Parathyroid adenoma (tissue), 2 donors: ENCODE results near the gene TIFAB.

ENCODE experiments used
- H2AFZ ChIP-seq: fragments of 300-600 bp; sonication (generic); one replicate; pipeline ENCODE4 v1.7.0; 2017; ENCODE audit warnings: antibody characterized with exemption, mild to moderate bottlenecking
- H3K27ac ChIP-seq: fragments of 300-600 bp; sonication (generic); one replicate; pipeline ENCODE4 v1.7.0; 2017
- H3K27me3 ChIP-seq: fragments of 300-600 bp; sonication (generic); one replicate; pipeline ENCODE4 v1.7.0; 2017; ENCODE audit warnings: low read length; ENCODE audit not compliant: control insufficient read depth, insufficient read depth
- H3K36me3 ChIP-seq: fragments of 300-600 bp; sonication (generic); one replicate; pipeline ENCODE4 v1.7.0; 2017; ENCODE audit warnings: low read length; ENCODE audit not compliant: control insufficient read depth, insufficient read depth
- H3K4me1 ChIP-seq: fragments of 300-600 bp; sonication (generic); one replicate; pipeline ENCODE4 v1.7.0; 2017; ENCODE audit warnings: control low read depth
- H3K4me2 ChIP-seq: fragments of 300-600 bp; sonication (generic); one replicate; pipeline ENCODE4 v1.7.0; 2017; ENCODE audit warnings: low read length
- H3K4me3 ChIP-seq: fragments of 300-600 bp; sonication (generic); one replicate; pipeline ENCODE4 v1.7.0; 2017; ENCODE audit warnings: low read depth, low read length
- H3K79me2 ChIP-seq: fragments of 300-600 bp; sonication (generic); one replicate; pipeline ENCODE4 v1.7.0; 2017; ENCODE audit warnings: control low read depth
- H3K9ac ChIP-seq: fragments of 300-600 bp; sonication (generic); one replicate; pipeline ENCODE4 v1.7.0; 2017; ENCODE audit warnings: mild to moderate bottlenecking
- H3K9me3 ChIP-seq: fragments of 300-600 bp; sonication (generic); one replicate; pipeline ENCODE4 v1.7.0; 2017; ENCODE audit warnings: low read length; ENCODE audit not compliant: control insufficient read depth
- CTCF ChIP-seq: fragments of 300-600 bp; sonication (generic); IDR thresholded peaks from one replicate; pipeline ENCODE4 v1.7.0; 2017; ENCODE audit warnings: antibody characterized with exemption, mild to moderate bottlenecking
- donor health status: primary hyperparathyroidism.

TIFAB gene

GRCh38 chr5:135487037-135487395, 34.9 kb upstream of the TIFAB start:
- H3K36me3 ChIP-seq: no peaks in the 10 kb centered on the region

GRCh38 chr5:135486131-135487036, 34.2 kb upstream of the TIFAB start:
- H3K9me3 ChIP-seq: no peaks in the 10 kb centered on the region
- no peak overlapping the region for H3K4me3 ChIP-seq
- TF ChIP-seq CTCF: no peak
- H3K36me3 ChIP-seq: no peaks in the 10 kb centered on the region
- peaks cover 4% of the 10 kb centered on the region for H3K27me3 ChIP-seq
- H3K27ac ChIP-seq: no peak overlapping the region
- no peak overlapping the region for H3K4me2 ChIP-seq
- no peaks in the 10 kb centered on the region for H3K79me2 ChIP-seq
- no peak overlapping the region for H3K9ac ChIP-seq
- peaks cover 14% of the 10 kb centered on the region for H3K4me1 ChIP-seq
- no peak overlapping the region for H2AFZ ChIP-seq

More at GRCh38 chr5:135487037-135487395, 34.9 kb upstream of the TIFAB start:
- Histone ChIP-seq H3K4me2 (no peak overlapping the region), H3K4me1 (peaks cover 14% of the 10 kb centered on the region), H3K9me3 (no peaks in the 10 kb centered on the region), H3K27ac (no peak overlapping the region), H3K79me2 (no peaks in the 10 kb centered on the region), H2AFZ (no peak overlapping the region), H3K4me3 (no peak overlapping the region), H3K27me3 (peaks cover 4% of the 10 kb centered on the region), H3K9ac (no peak overlapping the region)
- TF ChIP-seq CTCF: no peak

- no peak for TF ChIP-seq CTCF
- Histone ChIP-seq H3K4me3 (no peak overlapping the region), H3K4me2 (no peak overlapping the region), H3K79me2 (no peaks in the 10 kb centered on the region), H3K4me1 (peaks cover 7% of the 10 kb centered on the region), H3K36me3 (no peaks in the 10 kb centered on the region), H3K9me3 (no peaks in the 10 kb centered on the region), H3K9ac (no peak overlapping the region), H3K27ac (no peak overlapping the region), H2AFZ (no peak overlapping the region), H3K27me3 (no peaks in the 10 kb centered on the region)
Observed at GRCh38 chr5:135484674-135485086, 32.5 kb upstream of the TIFAB start.

GRCh38 chr5:135483254-135483653, 31.1 kb upstream of the TIFAB start:
- H2AFZ ChIP-seq: no peak overlapping the region

More at GRCh38 chr5:135483254-135483653, 31.1 kb upstream of the TIFAB start:
- H3K9me3 ChIP-seq: no peaks in the 10 kb centered on the region
- TF ChIP-seq CTCF: no peak
- no peak overlapping the region for H3K4me3 ChIP-seq
- H3K36me3 ChIP-seq: no peaks in the 10 kb centered on the region
- no peaks in the 10 kb centered on the region for H3K4me1 ChIP-seq
- no peak overlapping the region for H3K9ac ChIP-seq
- H3K27ac ChIP-seq: no peak overlapping the region
- H3K79me2 ChIP-seq: no peaks in the 10 kb centered on the region
- H3K27me3 ChIP-seq: no peaks in the 10 kb centered on the region
- no peak overlapping the region for H3K4me2 ChIP-seq
